ENCODE data around the gene TMEM187. TPM values are rescaled to one million over a fixed set of nuclear protein-coding genes. Genes with fewer than 3 reads are reported as not detected.

The TMEM187 gene
- total RNA-seq, 1 donor from 2014 or later: 2.9 TPM

DNA sequence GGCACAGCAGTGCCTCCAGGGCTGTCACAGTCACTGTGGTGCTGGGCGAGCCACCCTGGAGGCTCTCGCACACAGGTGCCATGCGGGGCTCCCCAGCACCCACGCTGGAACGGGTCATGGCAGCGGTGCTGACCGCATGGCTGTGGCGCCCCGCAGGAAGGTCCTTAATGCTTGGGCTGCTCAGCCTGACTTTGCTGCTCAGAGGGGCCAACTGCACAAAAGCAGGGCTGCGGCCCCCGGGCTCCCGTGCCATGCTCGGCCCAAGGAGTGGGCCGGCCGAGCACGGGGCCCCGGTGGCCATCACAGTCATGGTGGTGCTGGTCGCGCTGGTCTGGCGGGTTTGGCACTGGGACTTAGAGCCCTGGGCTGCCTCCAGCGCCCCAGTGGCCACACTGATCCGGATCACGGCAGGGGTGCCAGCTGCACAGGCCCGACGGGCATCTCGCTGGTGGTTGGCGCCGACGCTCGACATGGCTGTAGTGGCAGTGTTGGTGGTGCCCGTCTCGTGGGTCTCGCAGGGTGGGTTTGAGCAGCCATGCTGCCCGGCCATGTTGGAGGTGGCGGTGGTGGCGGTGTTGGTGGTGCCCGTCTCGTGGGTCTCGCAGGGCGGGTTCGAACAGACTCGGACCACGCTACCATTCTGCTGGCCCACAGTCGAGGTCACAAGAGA lies 17.9 kb upstream of the TMEM187 start:
- no peak for DNase-seq (ENCODE audit: low read depth, low spot score)

DNA sequence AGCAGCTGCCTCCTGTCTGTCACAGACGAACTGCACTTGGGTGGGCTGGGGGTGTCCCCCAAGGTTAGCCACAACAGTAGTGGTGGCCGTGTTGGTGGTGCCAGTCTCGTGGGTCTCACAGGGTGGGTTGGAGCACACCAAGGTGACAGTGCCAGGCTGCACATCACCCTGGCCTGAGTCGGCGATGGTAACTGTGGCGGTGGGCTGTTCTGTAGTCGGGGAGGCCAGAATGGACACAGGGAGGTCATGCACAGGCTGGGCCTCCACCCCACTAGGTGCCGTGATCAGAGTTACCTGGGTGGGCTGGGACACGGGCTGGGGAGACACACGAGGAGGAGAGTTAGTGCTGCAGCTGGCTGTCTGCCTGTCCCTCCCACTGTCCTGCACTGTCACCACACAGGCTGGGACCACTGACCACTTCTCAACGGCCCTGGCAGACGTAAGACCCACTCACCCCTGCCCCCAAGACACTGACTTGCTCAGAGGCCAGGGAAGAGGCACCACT lies 17.3 kb upstream of the TMEM187 start:
- DNase-seq (ENCODE audit: low read depth, low spot score): no peak

DNA sequence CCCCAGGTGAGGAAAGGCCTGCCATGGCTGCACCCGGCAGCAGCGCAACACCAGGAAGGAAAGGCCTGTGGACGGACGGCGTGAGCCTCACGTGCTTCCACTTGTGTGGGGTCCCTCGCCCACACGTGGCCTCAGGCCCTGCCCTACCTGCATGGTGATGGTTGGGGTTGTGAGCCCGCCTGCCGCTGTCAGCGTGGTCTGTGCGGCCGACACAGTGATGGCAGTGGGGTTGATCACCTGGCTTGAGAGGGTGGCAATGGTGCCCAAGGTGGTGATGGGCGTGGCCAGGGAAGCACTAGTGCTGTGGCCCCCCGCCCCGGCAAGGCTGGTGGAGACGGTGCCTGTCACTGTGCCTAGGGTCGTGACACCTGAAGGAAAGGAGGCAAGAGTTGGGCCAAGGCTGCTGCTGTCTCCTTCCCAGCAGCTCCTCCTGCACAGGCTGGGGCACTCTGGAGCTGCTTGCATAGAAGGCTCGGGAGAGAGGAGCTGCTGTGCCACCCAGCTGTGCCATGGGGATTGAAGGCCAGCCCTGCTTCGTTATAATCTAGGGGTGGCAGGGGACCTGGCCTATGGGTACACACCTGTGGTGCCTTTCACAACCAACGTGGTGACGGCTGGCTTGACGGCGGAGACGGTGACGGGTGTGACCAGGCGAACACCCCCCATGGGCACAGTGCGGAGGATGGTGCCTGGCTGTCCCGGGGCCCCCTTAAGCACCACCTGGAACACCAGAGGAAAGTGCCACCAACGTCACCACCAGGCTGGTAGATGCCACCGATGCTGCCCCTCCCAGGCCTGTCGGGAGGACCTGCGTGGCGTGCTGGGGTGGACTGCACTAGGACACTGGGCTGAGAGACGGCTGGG lies 16.3 kb upstream of the TMEM187 start:
- no peak for DNase-seq (ENCODE audit: low read depth, low spot score)

DNA sequence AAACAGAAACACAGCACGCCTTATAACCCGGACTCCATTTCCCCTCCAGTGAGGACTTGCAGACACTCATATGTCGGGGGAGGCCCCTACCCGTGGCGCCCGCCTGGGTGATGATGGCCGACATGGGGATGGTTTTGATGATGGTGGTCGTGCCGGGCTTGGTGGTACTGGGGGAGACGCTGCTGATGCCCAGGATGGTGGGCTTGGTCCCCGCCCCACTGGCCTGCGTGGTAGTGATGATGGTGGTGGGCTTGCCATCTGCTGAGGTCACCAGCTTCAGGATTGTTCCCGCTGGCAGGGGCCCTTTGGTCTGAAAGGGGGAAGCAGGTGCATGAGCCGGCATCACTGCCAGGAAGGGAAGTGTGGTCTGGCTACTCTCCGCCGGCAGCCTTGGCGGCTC lies 15.3 kb upstream of the TMEM187 start:
- DNase-seq (ENCODE audit: low read depth, low spot score): no peak

DNA sequence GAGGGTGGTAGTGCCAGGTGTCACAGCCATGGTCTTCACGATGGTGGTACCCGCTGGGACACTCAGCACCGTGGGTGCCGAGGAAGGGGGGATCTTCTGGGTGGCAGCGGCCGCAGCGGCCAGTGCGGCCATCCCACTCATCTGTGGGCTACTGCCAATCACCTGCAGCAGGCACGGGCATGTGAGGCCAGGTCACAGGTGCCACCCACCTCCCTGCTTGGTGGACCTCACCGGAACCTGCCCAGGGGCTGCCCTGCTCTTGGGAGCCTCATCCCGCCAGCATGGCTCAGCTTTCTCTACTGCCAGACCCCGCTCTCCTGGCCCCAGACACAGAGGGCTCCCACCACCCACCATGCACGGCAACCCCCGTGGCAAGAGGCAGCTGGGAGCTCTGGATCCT lies 13.9 kb upstream of the TMEM187 start:
- DNase-seq (ENCODE audit: low read depth, low spot score): no peak

DNA sequence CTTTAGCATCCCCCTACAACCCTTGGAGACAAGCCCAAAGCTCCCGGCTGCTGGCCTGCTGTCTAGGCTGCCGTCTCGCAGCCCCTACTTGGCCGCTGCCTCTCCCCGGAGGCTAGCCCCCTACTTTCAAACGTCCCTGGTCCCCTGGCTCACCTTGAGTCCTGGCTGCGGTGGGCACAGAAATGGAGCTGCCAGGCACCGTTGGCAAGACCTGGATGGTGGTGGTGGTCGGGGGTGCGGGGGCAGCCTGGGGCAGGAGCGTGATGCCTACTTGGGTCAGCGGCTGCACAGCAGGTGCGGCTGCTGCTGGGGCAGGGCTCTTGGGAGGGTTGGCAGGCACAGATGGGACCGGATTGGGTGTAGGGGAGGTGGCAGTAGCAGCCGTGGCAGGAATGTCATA lies 12.9 kb upstream of the TMEM187 start:
- no peak for DNase-seq (ENCODE audit: low read depth, low spot score)

DNA sequence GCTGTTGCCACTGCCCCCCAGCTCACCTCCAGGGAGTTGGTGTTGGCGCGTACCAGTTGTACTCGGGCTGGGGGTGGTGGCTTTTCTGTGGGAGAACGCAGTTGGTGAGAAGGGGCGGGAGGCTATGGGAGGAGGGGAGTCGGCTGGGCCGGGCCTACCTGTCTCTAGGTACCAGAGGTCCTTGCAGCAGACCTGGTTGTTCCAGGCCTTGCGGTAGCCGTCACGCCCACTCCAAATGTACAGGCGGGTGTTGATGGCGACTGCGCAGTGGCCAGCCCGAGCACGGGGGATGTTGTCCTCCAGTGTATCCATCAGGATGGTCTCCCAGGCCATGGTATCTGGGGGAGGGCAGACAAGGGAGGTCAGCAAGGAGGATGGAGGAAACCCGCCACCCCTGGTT lies 12.5 kb upstream of the TMEM187 start:
- no peak for DNase-seq (ENCODE audit: low read depth, low spot score)

DNA sequence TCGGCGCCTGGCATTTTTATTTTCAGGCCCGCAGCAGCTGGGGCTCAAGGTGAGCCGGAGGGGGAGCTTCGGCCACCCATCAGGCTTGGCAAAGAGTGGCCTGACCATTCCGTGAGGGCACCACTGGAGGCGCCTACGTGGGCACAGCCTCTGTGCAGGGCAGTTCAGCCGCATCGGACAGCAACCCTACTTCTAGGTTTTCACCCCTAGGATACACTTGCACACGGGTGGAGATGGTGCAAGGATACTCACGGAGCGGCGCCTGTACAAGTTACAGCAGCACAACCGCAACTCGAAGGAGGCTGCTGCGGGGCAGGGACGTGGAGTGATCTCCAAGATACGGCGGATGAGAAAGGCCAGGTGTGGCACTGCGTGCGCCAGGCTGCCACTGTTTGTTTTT lies 11.8 kb upstream of the TMEM187 start:
- no peak for DNase-seq (ENCODE audit: low read depth, low spot score)

DNA sequence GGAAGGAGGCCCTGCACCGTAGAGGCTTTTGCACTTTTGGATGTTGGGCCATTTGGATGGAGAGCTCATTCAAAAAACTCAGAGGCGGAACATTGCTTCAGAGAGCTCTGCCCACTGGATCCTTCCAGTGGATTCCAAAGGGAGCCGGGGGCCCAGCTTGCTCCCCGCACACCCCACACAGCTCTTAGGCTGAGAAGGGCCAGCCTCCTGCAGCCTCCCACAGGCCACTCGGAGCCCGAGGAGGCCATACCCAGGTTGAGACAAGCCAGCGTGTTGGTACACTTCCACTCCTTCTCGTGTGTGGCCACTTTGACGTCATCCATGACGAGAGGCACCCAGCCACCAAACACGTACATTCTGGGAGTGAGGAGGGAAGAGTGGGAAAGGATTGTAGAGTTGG lies 11.3 kb upstream of the TMEM187 start:
- no peak for DNase-seq (ENCODE audit: low read depth, low spot score)

DNA sequence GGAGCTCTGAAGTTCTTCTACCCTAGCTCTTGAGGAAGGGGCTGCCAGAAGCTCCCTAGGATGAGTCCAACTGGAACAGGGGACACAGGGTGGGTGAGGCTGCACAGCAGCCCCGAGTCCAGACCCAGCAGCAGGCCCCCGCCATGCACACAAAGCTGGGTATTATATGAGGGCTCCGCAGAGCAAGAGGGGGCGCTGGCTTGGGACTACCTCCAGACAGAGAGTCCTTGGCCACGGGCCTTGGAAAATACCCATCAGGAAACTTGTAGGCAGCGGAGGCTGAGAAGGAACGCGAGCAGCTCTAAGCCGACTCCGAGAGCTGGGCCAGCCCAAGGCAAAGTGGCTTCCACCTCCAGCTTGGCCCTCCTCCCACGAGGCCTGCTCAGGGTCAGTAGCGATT lies 9.0 kb upstream of the TMEM187 start:
- DNase-seq (ENCODE audit: low read depth, low spot score): no peak

DNA sequence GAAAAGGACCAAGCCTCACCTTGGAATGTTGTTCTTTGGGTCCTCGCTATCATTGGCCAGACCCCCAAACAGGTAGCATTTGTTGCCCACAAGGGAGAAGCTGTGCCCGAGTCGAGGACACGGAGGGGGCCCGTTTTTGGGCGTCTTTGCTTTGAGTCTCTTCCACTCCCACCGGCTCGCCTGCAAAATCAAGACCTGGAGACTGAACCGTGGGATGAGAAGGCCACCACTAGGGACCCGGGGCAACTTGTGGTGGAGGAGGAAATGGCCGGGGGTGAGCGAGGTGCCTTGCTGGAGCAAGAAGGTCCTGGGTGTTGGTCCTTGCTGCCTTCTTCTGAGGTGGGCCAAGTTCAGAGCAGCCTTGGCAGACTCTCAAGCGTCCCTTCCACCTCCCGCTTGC lies 8.4 kb upstream of the TMEM187 start:
- DNase-seq (ENCODE audit: low read depth, low spot score): no peak

DNA sequence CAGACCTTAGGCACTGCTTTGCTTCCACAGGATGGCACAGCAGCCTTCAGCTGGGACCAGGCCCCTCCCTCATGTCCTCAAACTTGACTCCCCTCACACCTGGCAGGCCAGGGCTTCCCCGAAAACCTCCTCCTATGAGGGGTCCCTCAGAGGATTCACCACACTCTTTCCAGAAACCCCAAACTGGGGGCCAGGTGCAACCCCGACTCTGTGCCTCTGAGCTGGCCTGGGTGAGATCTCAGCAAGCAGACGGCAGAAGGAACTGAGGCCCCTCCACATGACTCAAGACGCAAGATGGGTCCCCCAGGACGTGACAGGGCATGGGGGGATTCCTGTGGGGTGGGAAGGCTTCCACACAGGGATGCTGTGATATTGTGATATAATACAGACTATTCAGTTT lies 7.1 kb upstream of the TMEM187 start:
- no peak for DNase-seq (ENCODE audit: low read depth, low spot score)

DNA sequence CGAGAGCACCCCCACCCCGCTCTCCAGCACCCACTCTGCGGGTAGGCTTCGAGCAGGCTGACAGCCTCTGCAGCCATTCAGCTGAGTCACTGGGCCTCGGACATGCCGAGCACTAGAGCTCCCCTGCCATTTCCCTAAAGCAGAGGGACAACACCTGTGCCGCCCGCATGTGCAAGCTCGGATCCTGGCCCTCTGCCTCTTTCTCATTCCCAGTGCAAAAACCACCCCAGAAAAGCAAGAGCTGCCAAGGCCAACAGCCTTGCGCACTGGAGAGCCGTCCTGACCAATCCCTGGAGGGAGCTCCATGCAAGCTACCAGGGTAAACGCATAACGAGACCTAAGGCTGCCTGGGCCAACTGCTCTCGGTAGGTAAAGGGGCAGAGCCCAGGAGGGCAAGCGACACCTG lies 6.3 kb upstream of the TMEM187 start:
- DNase-seq (ENCODE audit: low read depth, low spot score): no peak

DNA sequence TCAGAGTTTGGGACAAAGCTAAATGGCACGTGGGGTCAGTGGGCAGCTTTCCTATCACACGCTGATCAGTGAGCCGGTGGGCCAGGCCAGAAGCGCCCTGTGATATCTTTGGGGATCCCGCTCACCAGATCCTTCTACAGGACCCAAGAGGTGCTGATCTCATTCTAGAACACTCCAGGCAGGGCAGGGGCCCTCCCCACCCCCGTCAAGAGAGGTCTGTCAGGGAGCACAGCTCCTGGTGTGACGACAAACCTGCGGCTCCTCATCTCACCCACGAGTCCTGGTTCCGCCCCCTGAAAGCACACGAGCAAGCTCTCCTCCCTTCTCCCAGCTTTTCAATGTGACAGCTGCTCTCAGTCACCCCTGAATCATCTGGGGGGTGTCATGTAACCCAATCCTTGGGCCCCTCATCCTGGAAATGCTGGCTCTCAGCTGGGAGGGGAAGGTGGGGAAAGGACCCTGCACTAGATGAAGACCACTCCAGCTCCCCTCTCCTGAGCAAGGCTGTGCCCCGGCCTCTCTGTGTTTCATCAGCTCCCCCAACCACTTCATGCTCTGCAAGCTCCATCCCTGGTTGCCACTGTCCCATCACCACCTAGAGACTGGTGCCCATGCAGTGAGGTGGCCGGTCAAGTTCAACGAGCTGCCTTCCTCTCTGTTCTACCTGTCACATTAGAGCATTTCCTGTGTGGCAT lies 5.6 kb upstream of the TMEM187 start:
- no peak for DNase-seq (ENCODE audit: low read depth, low spot score)

DNA sequence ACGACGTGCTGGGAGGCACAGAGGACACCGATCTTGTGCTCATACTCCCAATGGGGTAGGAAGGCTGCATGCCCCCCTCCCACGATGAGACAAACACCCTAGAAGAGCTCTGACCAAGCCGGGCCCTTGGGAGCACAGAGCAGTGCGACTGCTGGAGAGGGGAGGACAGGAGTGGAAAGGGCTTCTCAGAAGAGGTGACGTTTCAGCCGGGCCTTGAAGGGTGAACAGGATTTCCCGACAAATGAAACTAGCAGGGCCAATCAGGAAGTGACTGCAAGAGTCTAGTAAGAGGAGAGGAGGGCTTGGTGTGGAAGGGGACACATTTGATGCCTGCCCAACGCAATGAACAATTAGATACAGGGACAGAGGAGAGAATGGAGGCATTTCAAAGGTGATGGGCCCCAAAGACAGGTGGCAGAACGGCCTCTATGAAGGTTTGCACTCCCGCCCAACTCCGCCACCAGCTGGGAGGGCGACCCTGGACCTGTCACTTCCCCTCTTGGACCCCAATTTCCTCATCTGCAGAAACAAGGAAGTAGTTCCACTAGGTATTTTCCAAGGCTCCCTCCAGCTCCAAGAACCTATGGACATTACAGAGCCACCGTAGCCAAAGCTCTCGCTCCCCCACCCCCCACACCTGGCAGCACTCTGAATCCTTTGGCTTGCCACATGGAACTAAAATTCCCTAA lies 4.9 kb upstream of the TMEM187 start:
- DNase-seq (ENCODE audit: low read depth, low spot score): no peak

DNA sequence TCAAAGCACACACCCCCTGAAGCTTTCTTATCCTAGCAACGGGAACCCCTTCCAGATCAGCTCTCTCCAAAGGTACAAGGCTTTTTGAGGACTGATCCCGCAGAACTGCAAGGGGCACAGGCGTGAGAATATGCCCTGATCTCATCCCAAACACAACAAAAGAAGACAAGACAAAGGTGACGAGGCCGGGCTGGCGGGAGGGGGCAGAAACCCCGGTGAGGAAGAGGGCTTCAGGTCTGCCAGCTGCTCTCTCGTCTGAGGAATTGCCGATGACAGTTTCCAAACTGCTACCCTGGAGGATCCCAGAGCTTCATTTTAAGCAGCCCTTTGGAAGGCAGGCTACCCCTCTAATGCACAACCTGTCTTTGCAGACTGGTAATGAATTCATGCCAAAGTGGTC lies 4.3 kb upstream of the TMEM187 start:
- no peak for DNase-seq (ENCODE audit: low read depth, low spot score)

DNA sequence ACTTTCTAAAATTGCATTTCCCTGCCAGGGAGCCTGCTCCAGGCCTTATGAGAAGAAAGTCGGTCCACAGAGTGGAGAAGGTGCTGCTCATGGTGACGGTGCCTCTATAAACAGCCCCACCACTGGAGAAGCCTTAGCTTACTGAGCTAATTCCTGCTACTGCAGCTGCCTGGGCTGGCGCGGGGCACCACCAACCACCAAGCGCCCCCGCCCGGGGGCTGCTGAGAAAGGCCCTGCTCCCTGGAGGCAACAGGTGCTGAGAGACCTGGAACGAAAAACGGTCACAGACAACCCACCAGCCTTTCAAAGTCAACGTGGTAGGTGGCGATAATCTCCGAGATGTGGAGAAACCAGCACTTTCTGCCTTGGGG lies 3.8 kb upstream of the TMEM187 start:
- no peak for DNase-seq (ENCODE audit: low read depth, low spot score)

DNA sequence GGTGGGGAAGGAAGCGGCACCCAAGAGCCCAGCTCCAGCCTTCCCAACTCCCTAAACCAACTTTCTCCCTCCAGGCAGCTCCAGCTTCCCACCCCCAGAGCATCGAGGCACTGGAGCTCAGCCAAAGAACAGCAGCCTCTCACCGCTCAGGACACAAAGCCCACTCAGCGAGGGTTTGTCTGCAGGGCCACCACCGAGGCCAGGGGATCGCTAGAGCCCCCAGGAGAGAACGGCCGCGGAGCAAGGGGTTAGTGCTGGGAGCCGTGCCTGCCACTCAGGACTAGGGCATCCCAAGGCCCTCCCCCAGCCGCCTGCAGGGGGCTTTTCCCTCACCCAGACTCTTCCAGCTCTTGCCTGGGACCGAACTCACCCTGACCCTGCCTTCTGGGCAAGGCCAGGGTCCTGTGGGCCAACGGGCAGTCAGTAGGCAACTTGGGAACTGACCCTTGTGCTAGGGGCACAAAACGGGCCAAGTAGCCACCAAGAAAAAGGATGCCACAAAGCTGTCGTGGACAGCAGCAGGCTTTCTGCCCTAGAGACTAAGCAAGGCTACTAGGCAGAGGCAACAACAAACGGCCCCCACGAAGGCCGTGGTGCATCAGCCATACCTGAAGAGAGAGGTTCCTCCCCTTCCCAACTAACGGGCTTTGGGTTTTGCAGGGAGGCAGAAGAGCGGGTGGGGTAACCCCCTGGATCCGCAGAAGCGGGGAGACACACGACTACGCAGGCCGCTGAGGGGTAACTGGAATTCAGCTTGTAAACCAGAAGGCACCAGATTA lies 3.2 kb upstream of the TMEM187 start:
- DNase-seq (ENCODE audit: low read depth, low spot score): no peak

DNA sequence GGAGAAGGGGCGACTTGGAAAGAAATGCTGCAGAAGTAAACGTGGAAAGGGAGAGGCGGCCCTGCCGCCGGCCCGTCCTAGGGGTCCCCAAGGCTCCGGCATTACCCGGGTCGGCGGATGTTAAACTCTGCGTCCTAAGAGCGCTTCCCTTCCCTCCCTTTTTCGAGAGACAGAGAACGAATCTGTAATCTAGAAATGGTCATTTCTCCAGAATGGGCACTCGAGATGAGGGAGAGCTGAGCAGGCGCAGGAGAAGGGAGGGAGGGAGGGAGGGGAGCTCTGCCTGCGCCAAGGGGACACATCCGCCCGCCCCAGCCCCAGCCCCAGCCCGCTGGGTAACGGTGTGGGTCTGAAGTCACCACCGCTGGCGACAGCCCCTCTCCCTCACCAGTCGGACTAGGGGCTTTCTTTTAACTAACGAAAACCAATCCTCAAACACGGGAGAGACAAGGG lies 2.6 kb upstream of the TMEM187 start:
- no peak for DNase-seq (ENCODE audit: low read depth, low spot score)

DNA sequence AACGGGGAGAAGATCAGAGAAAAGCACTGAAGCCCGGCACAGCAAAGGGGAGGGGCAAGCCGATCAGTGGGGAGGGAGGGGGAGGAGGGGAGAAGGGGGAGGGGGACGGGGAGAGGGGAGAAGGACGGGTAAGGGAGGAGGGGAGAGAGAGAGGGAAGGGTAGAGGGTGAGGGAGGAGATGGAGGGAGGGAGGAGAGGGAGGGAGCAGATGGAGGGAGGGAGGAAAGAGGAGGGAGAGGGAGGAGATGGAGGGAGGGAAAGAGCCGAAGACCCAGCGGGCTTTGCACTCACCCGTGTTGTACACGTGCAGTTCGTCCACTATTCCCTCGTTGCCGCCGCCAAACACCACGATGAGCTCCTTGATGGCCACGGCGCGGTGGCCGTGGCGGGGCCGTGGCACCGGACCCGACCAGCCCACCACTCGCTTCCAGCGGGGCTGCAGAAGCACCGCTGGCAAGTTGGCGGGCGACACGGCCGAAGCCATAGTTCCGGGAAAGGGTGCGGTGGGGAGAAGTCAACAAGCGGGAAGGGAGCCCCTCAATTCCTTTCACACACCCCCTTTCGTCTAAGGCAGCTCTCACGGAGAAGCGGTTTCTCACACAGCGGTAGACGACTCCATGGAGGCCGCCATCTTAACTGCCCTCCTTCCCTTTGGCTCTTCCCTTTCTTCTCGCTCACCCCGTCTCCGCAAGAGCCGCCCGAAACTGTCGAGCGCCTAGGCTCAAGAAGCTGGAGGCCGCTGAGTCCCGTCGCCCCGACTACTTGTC lies 2.0 kb upstream of the TMEM187 start:
- DNase-seq (ENCODE audit: low read depth, low spot score): no peak
